HL-60 (cell line): Measurements from ENCODE around the gene ELF4.

Experiments
- DNase-seq, 2 experiments: peaks; one replicate each; pipeline ENCODE4 v3.0.0-alpha.2; 2010 to 2020; ENCODE audit warnings: low read depth in 1 of 2, low spot score in 1 of 2
- H3K27ac ChIP-seq: fragments of 250-450 bp; sonication (Bioruptor Pico); replicated peaks from 2 replicates; pipeline ENCODE4 v1.5.1; 2020; ENCODE audit warnings: mild to moderate bottlenecking, moderate library complexity
- H3K27me3 ChIP-seq: fragments of 250-450 bp; sonication (Bioruptor Pico); 2 replicates; pipeline ENCODE4 v1.5.1; 2021; ENCODE audit warnings: mild to moderate bottlenecking, moderate library complexity; ENCODE audit not compliant: insufficient read depth, poor library complexity, severe bottlenecking
- H3K4me3 ChIP-seq: replicated peaks from 2 replicates; pipeline ENCODE4 v1.5.1; 2011; ENCODE audit warnings: mild to moderate bottlenecking, control low read depth, low read length; ENCODE audit not compliant: insufficient read depth
- CTCF ChIP-seq: IDR thresholded peaks from one replicate; pipeline ENCODE4 v1.5.1; 2011; ENCODE audit warnings: low read length, control low read depth, inconsistent platforms; ENCODE audit not compliant: insufficient read depth
- GABPA ChIP-seq: IDR thresholded peaks from 2 replicates; pipeline ENCODE4 v1.6.1; 2012; ENCODE audit warnings: low read depth
- POLR2AphosphoS5 ChIP-seq: IDR thresholded peaks from 2 replicates; pipeline ENCODE4 v1.6.1; 2012; ENCODE audit warnings: low read depth
- SPI1 ChIP-seq: IDR thresholded peaks from 2 replicates; pipeline ENCODE4 v1.6.1; 2012; ENCODE audit warnings: low read depth, mild to moderate bottlenecking, borderline replicate concordance
- TF ChIP-seq, protein P1 (sequence below): IDR thresholded peaks from 2 replicates; pipeline ENCODE4 v1.6.1; 2012; ENCODE audit warnings: low read depth; ENCODE audit not compliant: insufficient replicate concordance

Gene ELF4

DNA sequence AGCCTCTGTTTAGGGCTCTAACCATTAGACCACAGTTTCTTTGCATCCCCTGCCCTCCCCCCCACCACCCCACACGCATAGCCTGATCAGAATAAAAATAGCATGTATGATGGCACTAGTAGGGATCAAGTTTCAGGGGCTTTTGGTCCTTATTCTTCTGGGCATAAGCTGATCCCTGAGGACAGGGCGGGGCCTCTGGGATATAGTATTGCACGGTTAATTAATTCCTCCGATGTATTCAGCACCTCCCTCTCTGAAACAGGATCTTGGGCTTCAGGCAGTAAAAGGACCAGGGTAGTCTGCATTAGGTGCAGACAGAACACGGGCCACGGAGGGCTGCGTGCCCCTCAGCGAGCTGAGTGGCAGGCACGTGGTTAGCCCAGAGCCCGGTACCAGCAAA is 57.1 kb downstream of the ELF4 start:
- Histone ChIP-seq H3K4me3 (no peak overlapping the region), H3K27me3 (no peaks in the 10 kb centered on the region), H3K27ac (no peak overlapping the region)
- DNase-seq = no peak
- TF ChIP-seq GABPA (no peak), POLR2AphosphoS5 (no peak), SPI1 (no peak), CTCF (no peak)
- TF ChIP-seq, protein P1, sequence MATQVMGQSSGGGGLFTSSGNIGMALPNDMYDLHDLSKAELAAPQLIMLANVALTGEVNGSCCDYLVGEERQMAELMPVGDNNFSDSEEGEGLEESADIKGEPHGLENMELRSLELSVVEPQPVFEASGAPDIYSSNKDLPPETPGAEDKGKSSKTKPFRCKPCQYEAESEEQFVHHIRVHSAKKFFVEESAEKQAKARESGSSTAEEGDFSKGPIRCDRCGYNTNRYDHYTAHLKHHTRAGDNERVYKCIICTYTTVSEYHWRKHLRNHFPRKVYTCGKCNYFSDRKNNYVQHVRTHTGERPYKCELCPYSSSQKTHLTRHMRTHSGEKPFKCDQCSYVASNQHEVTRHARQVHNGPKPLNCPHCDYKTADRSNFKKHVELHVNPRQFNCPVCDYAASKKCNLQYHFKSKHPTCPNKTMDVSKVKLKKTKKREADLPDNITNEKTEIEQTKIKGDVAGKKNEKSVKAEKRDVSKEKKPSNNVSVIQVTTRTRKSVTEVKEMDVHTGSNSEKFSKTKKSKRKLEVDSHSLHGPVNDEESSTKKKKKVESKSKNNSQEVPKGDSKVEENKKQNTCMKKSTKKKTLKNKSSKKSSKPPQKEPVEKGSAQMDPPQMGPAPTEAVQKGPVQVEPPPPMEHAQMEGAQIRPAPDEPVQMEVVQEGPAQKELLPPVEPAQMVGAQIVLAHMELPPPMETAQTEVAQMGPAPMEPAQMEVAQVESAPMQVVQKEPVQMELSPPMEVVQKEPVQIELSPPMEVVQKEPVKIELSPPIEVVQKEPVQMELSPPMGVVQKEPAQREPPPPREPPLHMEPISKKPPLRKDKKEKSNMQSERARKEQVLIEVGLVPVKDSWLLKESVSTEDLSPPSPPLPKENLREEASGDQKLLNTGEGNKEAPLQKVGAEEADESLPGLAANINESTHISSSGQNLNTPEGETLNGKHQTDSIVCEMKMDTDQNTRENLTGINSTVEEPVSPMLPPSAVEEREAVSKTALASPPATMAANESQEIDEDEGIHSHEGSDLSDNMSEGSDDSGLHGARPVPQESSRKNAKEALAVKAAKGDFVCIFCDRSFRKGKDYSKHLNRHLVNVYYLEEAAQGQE = no peak

DNA sequence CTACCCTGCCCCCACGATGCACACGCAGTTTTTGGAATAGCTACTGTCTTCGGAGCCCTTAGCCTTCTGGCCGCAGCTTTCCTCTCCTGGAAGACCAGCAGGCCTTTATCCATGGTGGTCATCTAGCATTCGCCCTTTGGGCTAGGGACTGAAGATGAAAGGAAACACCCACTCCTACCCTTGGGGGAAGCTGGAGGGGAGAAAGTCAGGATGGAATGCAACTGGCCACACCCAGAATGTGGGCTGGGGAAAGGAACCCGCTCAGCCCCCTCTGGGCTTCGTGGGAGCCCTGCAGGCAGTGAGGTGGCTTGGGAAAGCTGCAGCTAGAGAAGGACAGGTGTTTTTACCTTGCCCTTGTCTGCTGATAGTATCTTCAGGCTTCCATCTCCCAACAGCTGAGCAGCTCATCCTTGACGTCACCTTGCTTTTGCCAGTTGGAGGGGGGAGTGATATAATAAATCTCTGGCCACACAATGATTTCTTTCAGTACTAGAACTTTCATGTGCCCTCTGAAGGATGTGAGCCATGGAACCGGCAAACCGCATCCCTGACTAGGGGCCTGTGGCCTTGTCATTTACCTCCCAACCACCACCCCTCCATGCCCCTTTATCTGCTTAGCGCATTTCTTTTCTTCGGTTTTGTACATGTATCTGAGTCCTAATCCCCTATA is 59.0 kb downstream of the ELF4 start:
- Histone ChIP-seq H3K27me3 (no peaks in the 10 kb centered on the region), H3K4me3 (no peak overlapping the region), H3K27ac (no peak overlapping the region)
- DNase-seq = no peak
- TF ChIP-seq GABPA (no peak), CTCF (no peak), POLR2AphosphoS5 (no peak)
- TF ChIP-seq, protein P1 = no peak

- no peak overlapping the region for H3K4me3 ChIP-seq
- no peak for DNase-seq
- no peak overlapping the region for H3K27ac ChIP-seq
- TF ChIP-seq CTCF = no peak
- TF ChIP-seq SPI1 = no peak
- no peak for TF ChIP-seq GABPA
- TF ChIP-seq, protein P1 = no peak
- TF ChIP-seq POLR2AphosphoS5 = no peak
- H3K27me3 ChIP-seq = no peaks in the 10 kb centered on the region
Observed at GRCh38 chrX:130049821-130050220, 60.5 kb downstream of the ELF4 start.
